ENCODE data around the gene ARRDC5.
A peak's percentile ranks its signal among the peaks of the same experiment; 100 is the strongest.

ARRDC5 gene

DNA sequence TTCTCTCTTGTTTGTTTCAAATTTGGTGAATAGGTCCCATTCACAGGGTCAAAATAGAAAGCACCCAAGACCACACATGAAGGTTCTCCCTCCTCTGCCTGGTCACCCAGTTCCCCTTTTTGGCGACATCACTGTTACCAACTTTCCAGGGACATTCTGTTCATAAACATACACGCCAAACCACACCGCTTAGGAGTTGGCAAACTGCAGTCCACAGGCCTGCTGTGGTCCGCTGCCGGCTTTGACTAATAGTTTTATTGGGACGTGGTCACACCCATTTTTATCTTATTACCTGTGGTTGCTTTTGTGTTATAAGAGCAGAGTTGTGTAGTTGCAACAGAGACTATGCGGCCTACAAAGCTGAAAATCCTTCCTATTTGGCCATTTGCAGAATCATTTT lies 30.8 kb upstream of the ARRDC5 start:
- TF ChIP-seq, protein P1, sequence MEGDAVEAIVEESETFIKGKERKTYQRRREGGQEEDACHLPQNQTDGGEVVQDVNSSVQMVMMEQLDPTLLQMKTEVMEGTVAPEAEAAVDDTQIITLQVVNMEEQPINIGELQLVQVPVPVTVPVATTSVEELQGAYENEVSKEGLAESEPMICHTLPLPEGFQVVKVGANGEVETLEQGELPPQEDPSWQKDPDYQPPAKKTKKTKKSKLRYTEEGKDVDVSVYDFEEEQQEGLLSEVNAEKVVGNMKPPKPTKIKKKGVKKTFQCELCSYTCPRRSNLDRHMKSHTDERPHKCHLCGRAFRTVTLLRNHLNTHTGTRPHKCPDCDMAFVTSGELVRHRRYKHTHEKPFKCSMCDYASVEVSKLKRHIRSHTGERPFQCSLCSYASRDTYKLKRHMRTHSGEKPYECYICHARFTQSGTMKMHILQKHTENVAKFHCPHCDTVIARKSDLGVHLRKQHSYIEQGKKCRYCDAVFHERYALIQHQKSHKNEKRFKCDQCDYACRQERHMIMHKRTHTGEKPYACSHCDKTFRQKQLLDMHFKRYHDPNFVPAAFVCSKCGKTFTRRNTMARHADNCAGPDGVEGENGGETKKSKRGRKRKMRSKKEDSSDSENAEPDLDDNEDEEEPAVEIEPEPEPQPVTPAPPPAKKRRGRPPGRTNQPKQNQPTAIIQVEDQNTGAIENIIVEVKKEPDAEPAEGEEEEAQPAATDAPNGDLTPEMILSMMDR (IDR thresholded peaks at IDR 0.05; ENCODE audit: control extremely low read depth, extremely low read depth, low read depth, missing control alignments), result no peak
- CTCF ChIA-PET, result no interaction called here
- POLR2A ChIA-PET, result no interaction called here
- DNase-seq (ENCODE audit: extremely low spot score), result no peak

DNA sequence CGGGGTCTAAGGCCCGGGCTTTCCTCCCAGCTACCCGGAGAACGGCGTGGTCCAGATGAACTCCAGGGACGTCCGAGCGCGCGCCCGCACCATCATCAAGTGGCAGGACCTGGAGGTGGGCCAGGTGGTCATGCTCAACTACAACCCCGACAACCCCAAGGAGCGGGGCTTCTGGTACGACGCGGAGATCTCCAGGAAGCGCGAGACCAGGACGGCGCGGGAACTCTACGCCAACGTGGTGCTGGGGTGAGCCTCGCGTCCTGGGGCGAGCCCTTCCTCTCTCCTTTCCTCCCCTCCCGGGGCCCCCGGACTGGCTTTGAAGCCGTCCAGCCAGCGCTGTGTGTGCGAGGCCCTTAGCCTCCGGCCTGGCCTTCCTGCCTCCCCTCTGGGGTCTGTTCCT lies 30.0 kb upstream of the ARRDC5 start:
- TF ChIP-seq, protein P1 (IDR thresholded peaks at IDR 0.05; ENCODE audit: control extremely low read depth, extremely low read depth, low read depth, missing control alignments), result no peak
- CTCF ChIA-PET, result no interaction called here
- POLR2A ChIA-PET, result interaction anchor here (0.6 kb wide), 1 partner anchor 16 kb away, joined by 4 read pairs; no protein-coding TSS in a partner anchor
- DNase-seq (ENCODE audit: extremely low spot score), result no peak

DNA sequence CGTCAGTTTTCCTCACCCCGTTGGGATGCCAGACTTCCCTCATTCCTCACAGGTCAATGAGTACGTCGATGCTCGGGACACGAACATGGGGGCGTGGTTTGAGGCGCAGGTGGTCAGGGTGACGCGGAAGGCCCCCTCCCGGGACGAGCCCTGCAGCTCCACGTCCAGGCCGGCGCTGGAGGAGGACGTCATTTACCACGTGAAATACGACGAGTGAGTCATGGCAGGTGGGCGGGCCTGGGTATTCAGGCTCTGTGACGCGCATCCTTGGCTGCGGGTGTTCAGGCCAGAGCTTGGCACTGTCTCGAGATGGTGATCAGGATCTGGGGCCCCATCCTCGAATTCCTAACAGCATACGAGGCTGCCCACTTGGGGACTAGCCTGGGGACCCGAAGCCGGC lies 28.0 kb upstream of the ARRDC5 start:
- POLR2A ChIA-PET, result no interaction called here
- TF ChIP-seq, protein P1 (IDR thresholded peaks at IDR 0.05; ENCODE audit: control extremely low read depth, extremely low read depth, low read depth, missing control alignments), result no peak
- CTCF ChIA-PET, result interaction anchor here (0.6 to 1.9 kb wide), 2 partner anchors 17 to 100 kb away, joined by 3 to 6 read pairs; no protein-coding TSS in a partner anchor
- DNase-seq (ENCODE audit: extremely low spot score), result peak; percentile 15

DNA sequence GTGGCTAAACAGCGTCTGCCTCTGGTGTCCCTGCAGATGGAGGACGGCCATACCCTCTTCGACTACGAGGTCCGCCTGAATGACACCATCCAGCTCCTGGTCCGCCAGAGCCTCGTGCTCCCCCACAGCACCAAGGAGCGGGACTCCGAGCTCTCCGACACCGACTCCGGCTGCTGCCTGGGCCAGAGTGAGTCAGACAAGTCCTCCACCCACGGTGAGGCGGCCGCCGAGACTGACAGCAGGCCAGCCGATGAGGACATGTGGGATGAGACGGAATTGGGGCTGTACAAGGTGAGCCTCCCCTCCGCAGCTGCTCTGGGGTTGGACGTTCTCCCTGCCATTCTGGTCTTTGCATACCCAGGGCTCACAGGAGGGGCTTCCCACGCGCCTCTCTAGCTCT lies 26.5 kb upstream of the ARRDC5 start:
- DNase-seq (ENCODE audit: extremely low spot score), result peak; percentile 13
- POLR2A ChIA-PET, result no interaction called here
- CTCF ChIA-PET, result interaction anchor here (0.8 to 2.1 kb wide), 5 partner anchors 12 to 138 kb away, joined by 3 to 9 read pairs (median 3); partner anchors contain the start of genes FEM1A and PLIN3
- TF ChIP-seq, protein P1 (IDR thresholded peaks at IDR 0.05; ENCODE audit: control extremely low read depth, extremely low read depth, low read depth, missing control alignments), result no peak

DNA sequence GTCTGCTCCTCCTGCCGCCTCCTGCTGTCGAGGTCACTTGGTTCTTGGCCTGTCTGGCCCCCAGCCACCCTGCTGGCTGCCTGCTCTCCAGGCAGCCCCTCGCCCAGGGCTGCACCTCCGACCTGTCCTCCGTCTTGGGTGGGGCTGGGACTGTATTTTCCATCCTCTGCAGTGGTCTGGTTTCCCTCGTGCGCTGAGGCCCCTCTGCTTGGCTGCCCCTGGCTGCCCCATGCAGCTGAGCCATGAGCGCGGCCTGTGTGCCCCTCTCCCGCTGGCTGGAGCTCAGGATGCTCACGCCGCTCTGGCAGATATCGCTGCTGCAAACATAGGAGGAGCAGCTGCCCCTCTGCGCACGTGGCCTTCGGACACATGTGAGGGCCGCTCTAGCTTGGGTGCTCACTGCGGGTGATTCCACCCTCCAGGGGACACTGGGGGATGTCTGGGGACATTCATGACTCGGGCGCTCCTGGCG lies 20.6 kb upstream of the ARRDC5 start:
- ChIA-PET CTCF (interaction anchor here (1.0 kb wide), 1 partner anchor 9 kb away, joined by 4 read pairs; no protein-coding TSS in a partner anchor), POLR2A (no interaction called here)
- no peak for DNase-seq (ENCODE audit: extremely low spot score)
- TF ChIP-seq, protein P1 (IDR thresholded peaks at IDR 0.05; ENCODE audit: control extremely low read depth, extremely low read depth, low read depth, missing control alignments), result no peak

DNA sequence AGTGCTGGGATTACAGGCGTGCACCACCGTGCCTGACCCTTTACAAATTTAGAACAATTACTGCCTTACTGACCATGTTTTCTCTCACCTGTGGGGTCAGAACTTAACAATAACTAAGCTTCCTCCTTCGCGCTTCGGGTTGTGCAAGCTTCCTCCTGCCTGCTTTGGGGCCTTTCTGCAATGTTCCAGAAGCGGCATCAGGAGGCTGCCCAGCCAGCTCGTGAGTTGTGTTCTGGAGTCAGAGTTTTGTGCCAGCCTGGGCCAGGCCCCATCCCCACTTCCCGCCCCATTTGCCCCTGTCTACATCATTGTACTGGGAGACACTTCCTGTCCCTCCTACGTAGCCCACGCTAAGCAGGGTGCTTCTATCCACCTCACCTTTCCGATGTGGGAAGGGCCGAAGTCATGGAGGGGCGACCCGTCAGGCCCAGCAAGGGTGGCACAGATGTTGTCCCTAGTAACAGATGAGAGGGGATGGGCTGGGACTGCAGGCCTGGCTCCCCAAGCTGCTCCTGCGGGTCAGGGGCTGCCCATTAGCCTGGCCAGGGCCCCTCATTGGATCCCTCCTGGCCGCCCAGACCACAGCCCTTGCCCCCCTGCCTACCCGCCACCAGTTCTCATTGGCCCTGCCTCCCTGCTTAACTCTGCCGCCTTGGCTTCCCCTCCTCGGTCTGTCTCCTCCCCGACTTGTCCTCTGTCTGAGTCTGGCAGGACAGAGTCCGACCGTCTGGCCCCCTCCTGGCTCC lies 20.0 kb upstream of the ARRDC5 start:
- ChIA-PET POLR2A (no interaction called here), CTCF (interaction anchor here (1.0 to 1.3 kb wide), 2 partner anchors 8 to 11 kb away, joined by 4 to 5 read pairs; no protein-coding TSS in a partner anchor)
- DNase-seq (ENCODE audit: extremely low spot score), result no peak
- TF ChIP-seq, protein P1 (IDR thresholded peaks at IDR 0.05; ENCODE audit: control extremely low read depth, extremely low read depth, low read depth, missing control alignments), result no peak
